HL-60 (cell line): Measurements from ENCODE around the gene SYNJ2.

Experiments
- DNase-seq, 2 experiments: peaks; one replicate each; pipeline ENCODE4 v3.0.0-alpha.2; 2010 to 2020; ENCODE audit warnings: low read depth in 1 of 2, low spot score in 1 of 2
- H3K27ac ChIP-seq: fragments of 250-450 bp; sonication (Bioruptor Pico); replicated peaks from 2 replicates; pipeline ENCODE4 v1.5.1; 2020; ENCODE audit warnings: mild to moderate bottlenecking, moderate library complexity
- H3K27me3 ChIP-seq: fragments of 250-450 bp; sonication (Bioruptor Pico); 2 replicates; pipeline ENCODE4 v1.5.1; 2021; ENCODE audit warnings: mild to moderate bottlenecking, moderate library complexity; ENCODE audit not compliant: insufficient read depth, poor library complexity, severe bottlenecking
- H3K4me3 ChIP-seq: replicated peaks from 2 replicates; pipeline ENCODE4 v1.5.1; 2011; ENCODE audit warnings: mild to moderate bottlenecking, control low read depth, low read length; ENCODE audit not compliant: insufficient read depth
- CTCF ChIP-seq: IDR thresholded peaks from one replicate; pipeline ENCODE4 v1.5.1; 2011; ENCODE audit warnings: low read length, control low read depth, inconsistent platforms; ENCODE audit not compliant: insufficient read depth
- GABPA ChIP-seq: IDR thresholded peaks from 2 replicates; pipeline ENCODE4 v1.6.1; 2012; ENCODE audit warnings: low read depth
- POLR2AphosphoS5 ChIP-seq: IDR thresholded peaks from 2 replicates; pipeline ENCODE4 v1.6.1; 2012; ENCODE audit warnings: low read depth
- REST ChIP-seq: IDR thresholded peaks from 2 replicates; pipeline ENCODE4 v1.6.1; 2012; ENCODE audit warnings: low read depth; ENCODE audit not compliant: insufficient replicate concordance
- SPI1 ChIP-seq: IDR thresholded peaks from 2 replicates; pipeline ENCODE4 v1.6.1; 2012; ENCODE audit warnings: low read depth, mild to moderate bottlenecking, borderline replicate concordance

The SYNJ2 gene

GRCh38 chr6:158019416-158019815 is 37.8 kb downstream of the SYNJ2 start:
- TF ChIP-seq SPI1: no peak
- no peak for TF ChIP-seq CTCF
- TF ChIP-seq POLR2AphosphoS5: no peak
- TF ChIP-seq REST: no peak
- no peak for TF ChIP-seq GABPA
- no peak overlapping the region for H3K27ac ChIP-seq
- H3K27me3 ChIP-seq: no peaks in the 10 kb centered on the region
- no peak for DNase-seq
- H3K4me3 ChIP-seq: no peak overlapping the region

DNA sequence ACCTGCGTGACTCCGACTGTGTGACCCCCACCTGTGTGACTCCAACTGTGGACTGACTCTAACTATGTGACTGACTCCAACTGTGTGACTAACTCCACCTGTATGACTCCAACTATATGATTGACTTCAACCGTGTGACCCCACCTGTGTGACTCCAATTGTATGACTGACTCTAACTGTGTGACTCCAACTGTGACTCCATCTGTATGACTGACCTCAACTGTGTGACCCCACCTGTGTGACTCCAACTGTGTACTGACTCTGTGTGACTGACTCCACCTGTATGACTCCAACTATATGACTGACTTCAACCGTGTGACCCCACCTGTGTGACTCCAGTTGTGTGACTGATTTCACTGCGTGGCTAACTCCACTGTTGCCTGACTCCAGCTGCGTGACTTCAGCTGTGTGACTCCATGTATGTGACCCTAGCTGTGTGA is 38.6 kb downstream of the SYNJ2 start:
- Histone ChIP-seq H3K27me3 (no peaks in the 10 kb centered on the region), H3K27ac (no peak overlapping the region), H3K4me3 (no peak overlapping the region)
- TF ChIP-seq SPI1 (no peak), GABPA (no peak), REST (no peak), CTCF (no peak), POLR2AphosphoS5 (no peak)
- no peak for DNase-seq

- no peak overlapping the region for H3K27ac ChIP-seq
- H3K4me3 ChIP-seq: no peak overlapping the region
- TF ChIP-seq CTCF (no peak), GABPA (no peak), SPI1 (no peak), POLR2AphosphoS5 (no peak), REST (no peak)
- DNase-seq: no peak
- H3K27me3 ChIP-seq: no peaks in the 10 kb centered on the region
Measured at GRCh38 chr6:158020811-158021210, 39.1 kb downstream of the SYNJ2 start.
